HepG2 (cell line): Measurements from ENCODE around the gene TMEM107. TPM values are rescaled to one million over a fixed set of nuclear protein-coding genes. Genes with fewer than 3 reads are reported as not detected.
A peak's percentile ranks its signal among the peaks of the same experiment; 100 is the strongest.

Experiments
- ATF7-NPFF ChIP-seq: sonication (generic); formaldehyde crosslinking; IDR thresholded peaks from 2 replicates; pipeline ENCODE4 v1.8.1; 2023; ENCODE audit warnings: mild to moderate bottlenecking, low read depth, missing genetic modification reagents, moderate library complexity
- EHMT2 ChIP-seq: fragments of 200-600 bp; sonication (generic); IDR thresholded peaks from 2 replicates; pipeline ENCODE4 v1.7.0; 2017; ENCODE audit warnings: antibody characterized with exemption, low read depth, low read length, borderline replicate concordance
- HOXA3 ChIP-seq: sonication (generic); formaldehyde crosslinking; IDR thresholded peaks from 2 replicates; pipeline ENCODE4 v1.5.0; 2020; ENCODE audit warnings: missing genetic modification reagents
- KDM6A ChIP-seq: IDR thresholded peaks from 2 replicates; pipeline ENCODE4 v1.6.1; 2016; ENCODE audit warnings: low read depth
- RFX1 ChIP-seq: fragments of 450-650 bp; IDR thresholded peaks from 2 replicates; pipeline ENCODE4 v1.6.1; 2017
- SRSF9 ChIP-seq: fragments of 200-400 bp; formaldehyde crosslinking; IDR thresholded peaks from 2 replicates; pipeline ENCODE4 v1.6.1; 2018; ENCODE audit warnings: borderline replicate concordance, mild to moderate bottlenecking, low read depth, low read length; ENCODE audit not compliant: insufficient read depth, poor library complexity, severe bottlenecking
- TRIM24 ChIP-seq: sonication (generic); formaldehyde crosslinking; IDR thresholded peaks from 2 replicates; pipeline ENCODE4 v1.8.0; 2022; ENCODE audit warnings: mild to moderate bottlenecking, missing genetic modification reagents
- XRCC5 ChIP-seq: fragments of 200-400 bp; formaldehyde crosslinking; optimal IDR thresholded peaks from 2 replicates; pipeline ENCODE3; 2017; ENCODE audit warnings: mild to moderate bottlenecking, low read length
- ZNF354B ChIP-seq: sonication (generic); formaldehyde crosslinking; IDR thresholded peaks from 2 replicates; pipeline ENCODE4 v1.8.0; 2022; ENCODE audit warnings: mild to moderate bottlenecking, missing genetic modification reagents
- ZNF441 ChIP-seq: sonication (generic); formaldehyde crosslinking; IDR thresholded peaks from 2 replicates; pipeline ENCODE4 v1.7.0; 2021; ENCODE audit warnings: missing genetic modification reagents, borderline replicate concordance
- ZNF484 ChIP-seq: sonication (generic); formaldehyde crosslinking; IDR thresholded peaks from 2 replicates; pipeline ENCODE4 v1.5.1; 2020; ENCODE audit warnings: mild to moderate bottlenecking, low read depth, missing genetic modification reagents, borderline replicate concordance
- ZNF530 ChIP-seq: sonication (generic); formaldehyde crosslinking; IDR thresholded peaks from 2 replicates; pipeline ENCODE4 v1.5.0; 2020; ENCODE audit warnings: low read depth, mild to moderate bottlenecking, missing genetic modification reagents
- ZNF558 ChIP-seq: sonication (generic); formaldehyde crosslinking; IDR thresholded peaks from 2 replicates; pipeline ENCODE4 v1.9.0; 2022; ENCODE audit warnings: mild to moderate bottlenecking, missing genetic modification reagents, borderline replicate concordance
- ZNF713 ChIP-seq: sonication (generic); formaldehyde crosslinking; IDR thresholded peaks from 2 replicates; pipeline ENCODE4 v1.4.0; 2020; ENCODE audit warnings: mild to moderate bottlenecking, missing genetic modification reagents
- polyA plus RNA-seq, 8 experiments: library from polyadenylated mRNA; depleted of rRNA in 3 of 8; stranded (reverse) in 7 of 8; unstranded in 1 of 8; fragments of >200 nt; fragmentation: Illumina TruSeq in 4 of 8; extraction: Trizol in 4 of 8; gene quantifications; 2 replicates each; pipeline versions ENCODE4 v1.2.1 to v1.2.3, GENCODE V29; 2011 to 2016; ENCODE audit warnings: low read depth in 4 of 8, missing spikeins in 1 of 8, mixed read lengths in 1 of 8; ENCODE audit not compliant: insufficient read depth in 1 of 8
- total RNA-seq, 5 experiments: library from RNA; depleted of rRNA; stranded (reverse); fragments of >200 nt; fragmentation: Illumina TruSeq; extraction: Trizol; gene quantifications; 2 replicates each; pipeline ENCODE4 v1.2.3, GENCODE V29; 2016; ENCODE audit warnings: low read depth in 1 of 5
- TF ChIP-seq, protein P1 (sequence below): sonication (generic); formaldehyde crosslinking; IDR thresholded peaks from 2 replicates; pipeline ENCODE4 v1.5.1; 2020; ENCODE audit warnings: missing genetic modification reagents, mild to moderate bottlenecking, borderline replicate concordance
- TF ChIP-seq, protein P2 (sequence below): sonication (generic); formaldehyde crosslinking; conservative IDR thresholded peaks from 2 replicates; pipeline ENCODE4 v1.4.0; 2020; ENCODE audit warnings: missing genetic modification reagents
- TF ChIP-seq, protein P3 (sequence below): sonication (generic); formaldehyde crosslinking; IDR thresholded peaks from 2 replicates; pipeline ENCODE4 v1.5.0; 2020; ENCODE audit warnings: mild to moderate bottlenecking, low read depth, missing genetic modification reagents, borderline replicate concordance
- TF ChIP-seq, protein P4 (sequence below): sonication (generic); formaldehyde crosslinking; IDR thresholded peaks from 2 replicates; pipeline ENCODE4 v1.4.0; 2020; ENCODE audit warnings: missing genetic modification reagents, borderline replicate concordance
- TF ChIP-seq, protein P5 (sequence below): IDR thresholded peaks from 2 replicates; pipeline ENCODE4 v1.6.1; 2012; ENCODE audit warnings: low read length, improper control_type of control experiment

TMEM107 gene
- total and polyA plus RNA-seq, 2 of the 13 experiments (the other 11 are each of a cell fraction or from before 2014, with no cell fraction given): 7.2 to 15.3 TPM

DNA sequence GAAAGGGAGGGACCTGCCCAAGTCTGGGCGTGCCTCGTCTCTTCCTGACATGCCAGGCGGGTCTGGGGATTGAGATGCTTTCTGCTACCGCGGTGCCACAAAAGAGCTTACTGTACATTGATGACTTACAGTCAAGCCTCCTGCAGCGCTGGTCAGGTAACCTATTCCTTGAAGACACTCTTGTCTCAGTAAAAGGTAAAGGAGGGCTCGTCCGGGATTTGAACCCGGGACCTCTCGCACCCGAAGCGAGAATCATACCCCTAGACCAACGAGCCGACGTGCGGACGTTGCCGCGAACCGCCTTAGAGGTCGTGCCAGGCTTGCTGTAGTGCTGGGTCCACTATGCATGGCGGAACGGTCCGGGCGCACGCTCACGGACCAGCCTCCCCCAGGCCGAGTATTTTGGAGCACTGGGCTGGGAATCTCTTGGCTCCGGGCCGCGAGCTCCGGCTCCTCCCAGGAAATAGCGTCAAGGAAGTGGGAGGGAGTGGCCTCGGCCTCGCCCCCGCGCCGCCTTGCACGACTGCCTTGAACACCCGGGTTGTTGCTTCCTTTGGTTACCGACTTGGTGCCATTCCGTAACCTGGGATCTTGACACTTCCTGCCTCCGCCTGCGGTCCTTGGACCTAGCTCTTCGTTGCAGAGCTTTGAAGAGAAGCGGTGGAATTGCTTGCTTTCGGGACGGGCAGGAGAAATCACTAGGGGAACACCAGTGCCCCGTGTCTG lies 46.6 kb upstream of the TMEM107 start (continued):
- TF ChIP-seq, protein P1, sequence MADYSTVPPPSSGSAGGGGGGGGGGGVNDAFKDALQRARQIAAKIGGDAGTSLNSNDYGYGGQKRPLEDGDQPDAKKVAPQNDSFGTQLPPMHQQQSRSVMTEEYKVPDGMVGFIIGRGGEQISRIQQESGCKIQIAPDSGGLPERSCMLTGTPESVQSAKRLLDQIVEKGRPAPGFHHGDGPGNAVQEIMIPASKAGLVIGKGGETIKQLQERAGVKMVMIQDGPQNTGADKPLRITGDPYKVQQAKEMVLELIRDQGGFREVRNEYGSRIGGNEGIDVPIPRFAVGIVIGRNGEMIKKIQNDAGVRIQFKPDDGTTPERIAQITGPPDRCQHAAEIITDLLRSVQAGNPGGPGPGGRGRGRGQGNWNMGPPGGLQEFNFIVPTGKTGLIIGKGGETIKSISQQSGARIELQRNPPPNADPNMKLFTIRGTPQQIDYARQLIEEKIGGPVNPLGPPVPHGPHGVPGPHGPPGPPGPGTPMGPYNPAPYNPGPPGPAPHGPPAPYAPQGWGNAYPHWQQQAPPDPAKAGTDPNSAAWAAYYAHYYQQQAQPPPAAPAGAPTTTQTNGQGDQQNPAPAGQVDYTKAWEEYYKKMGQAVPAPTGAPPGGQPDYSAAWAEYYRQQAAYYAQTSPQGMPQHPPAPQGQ (CRISPR knock-in tag): no peak
- peak; percentile 84 for TF ChIP-seq HOXA3 (CRISPR knock-in tag)
- TF ChIP-seq, protein P2, sequence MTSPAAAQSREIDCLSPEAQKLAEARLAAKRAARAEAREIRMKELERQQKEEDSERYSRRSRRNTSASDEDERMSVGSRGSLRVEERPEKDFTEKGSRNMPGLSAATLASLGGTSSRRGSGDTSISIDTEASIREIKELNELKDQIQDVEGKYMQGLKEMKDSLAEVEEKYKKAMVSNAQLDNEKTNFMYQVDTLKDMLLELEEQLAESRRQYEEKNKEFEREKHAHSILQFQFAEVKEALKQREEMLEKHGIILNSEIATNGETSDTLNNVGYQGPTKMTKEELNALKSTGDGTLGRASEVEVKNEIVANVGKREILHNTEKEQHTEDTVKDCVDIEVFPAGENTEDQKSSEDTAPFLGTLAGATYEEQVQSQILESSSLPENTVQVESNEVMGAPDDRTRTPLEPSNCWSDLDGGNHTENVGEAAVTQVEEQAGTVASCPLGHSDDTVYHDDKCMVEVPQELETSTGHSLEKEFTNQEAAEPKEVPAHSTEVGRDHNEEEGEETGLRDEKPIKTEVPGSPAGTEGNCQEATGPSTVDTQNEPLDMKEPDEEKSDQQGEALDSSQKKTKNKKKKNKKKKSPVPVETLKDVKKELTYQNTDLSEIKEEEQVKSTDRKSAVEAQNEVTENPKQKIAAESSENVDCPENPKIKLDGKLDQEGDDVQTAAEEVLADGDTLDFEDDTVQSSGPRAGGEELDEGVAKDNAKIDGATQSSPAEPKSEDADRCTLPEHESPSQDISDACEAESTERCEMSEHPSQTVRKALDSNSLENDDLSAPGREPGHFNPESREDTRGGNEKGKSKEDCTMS (CRISPR knock-in tag): no peak
- no peak for TF ChIP-seq ZNF484 (CRISPR knock-in tag)
- no peak for TF ChIP-seq ZNF530 (CRISPR knock-in tag)
- TF ChIP-seq ZNF354B: no peak
- no peak for TF ChIP-seq SRSF9
- TF ChIP-seq XRCC5: no peak
- no peak for TF ChIP-seq TRIM24 (CRISPR knock-in tag)
- TF ChIP-seq ZNF713: peak; percentile 68; the same call in 1 of the 2 replicates
- TF ChIP-seq, protein P3, sequence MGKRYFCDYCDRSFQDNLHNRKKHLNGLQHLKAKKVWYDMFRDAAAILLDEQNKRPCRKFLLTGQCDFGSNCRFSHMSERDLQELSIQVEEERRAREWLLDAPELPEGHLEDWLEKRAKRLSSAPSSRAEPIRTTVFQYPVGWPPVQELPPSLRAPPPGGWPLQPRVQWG (CRISPR knock-in tag): no peak
- no peak for TF ChIP-seq EHMT2
- TF ChIP-seq, protein P4, sequence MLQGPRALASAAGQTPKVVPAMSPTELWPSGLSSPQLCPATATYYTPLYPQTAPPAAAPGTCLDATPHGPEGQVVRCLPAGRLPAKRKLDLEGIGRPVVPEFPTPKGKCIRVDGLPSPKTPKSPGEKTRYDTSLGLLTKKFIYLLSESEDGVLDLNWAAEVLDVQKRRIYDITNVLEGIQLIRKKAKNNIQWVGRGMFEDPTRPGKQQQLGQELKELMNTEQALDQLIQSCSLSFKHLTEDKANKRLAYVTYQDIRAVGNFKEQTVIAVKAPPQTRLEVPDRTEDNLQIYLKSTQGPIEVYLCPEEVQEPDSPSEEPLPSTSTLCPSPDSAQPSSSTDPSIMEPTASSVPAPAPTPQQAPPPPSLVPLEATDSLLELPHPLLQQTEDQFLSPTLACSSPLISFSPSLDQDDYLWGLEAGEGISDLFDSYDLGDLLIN (CRISPR knock-in tag): no peak
- TF ChIP-seq KDM6A (CRISPR knock-in tag): no peak; the same call in 1 of the 2 replicates
- no peak; the same call in 1 of the 2 replicates for TF ChIP-seq ZNF558 (CRISPR knock-in tag)
- TF ChIP-seq, protein P5, sequence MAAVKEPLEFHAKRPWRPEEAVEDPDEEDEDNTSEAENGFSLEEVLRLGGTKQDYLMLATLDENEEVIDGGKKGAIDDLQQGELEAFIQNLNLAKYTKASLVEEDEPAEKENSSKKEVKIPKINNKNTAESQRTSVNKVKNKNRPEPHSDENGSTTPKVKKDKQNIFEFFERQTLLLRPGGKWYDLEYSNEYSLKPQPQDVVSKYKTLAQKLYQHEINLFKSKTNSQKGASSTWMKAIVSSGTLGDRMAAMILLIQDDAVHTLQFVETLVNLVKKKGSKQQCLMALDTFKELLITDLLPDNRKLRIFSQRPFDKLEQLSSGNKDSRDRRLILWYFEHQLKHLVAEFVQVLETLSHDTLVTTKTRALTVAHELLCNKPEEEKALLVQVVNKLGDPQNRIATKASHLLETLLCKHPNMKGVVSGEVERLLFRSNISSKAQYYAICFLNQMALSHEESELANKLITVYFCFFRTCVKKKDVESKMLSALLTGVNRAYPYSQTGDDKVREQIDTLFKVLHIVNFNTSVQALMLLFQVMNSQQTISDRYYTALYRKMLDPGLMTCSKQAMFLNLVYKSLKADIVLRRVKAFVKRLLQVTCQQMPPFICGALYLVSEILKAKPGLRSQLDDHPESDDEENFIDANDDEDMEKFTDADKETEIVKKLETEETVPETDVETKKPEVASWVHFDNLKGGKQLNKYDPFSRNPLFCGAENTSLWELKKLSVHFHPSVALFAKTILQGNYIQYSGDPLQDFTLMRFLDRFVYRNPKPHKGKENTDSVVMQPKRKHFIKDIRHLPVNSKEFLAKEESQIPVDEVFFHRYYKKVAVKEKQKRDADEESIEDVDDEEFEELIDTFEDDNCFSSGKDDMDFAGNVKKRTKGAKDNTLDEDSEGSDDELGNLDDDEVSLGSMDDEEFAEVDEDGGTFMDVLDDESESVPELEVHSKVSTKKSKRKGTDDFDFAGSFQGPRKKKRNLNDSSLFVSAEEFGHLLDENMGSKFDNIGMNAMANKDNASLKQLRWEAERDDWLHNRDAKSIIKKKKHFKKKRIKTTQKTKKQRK: no peak
- TF ChIP-seq ZNF441: peak; percentile 21; the same call in 1 of the 2 replicates
- TF ChIP-seq RFX1: no peak
- peak; percentile 87 for TF ChIP-seq ATF7-NPFF (CRISPR knock-in tag)
